ENCODE data around the gene FRMD3.

The FRMD3 gene

DNA sequence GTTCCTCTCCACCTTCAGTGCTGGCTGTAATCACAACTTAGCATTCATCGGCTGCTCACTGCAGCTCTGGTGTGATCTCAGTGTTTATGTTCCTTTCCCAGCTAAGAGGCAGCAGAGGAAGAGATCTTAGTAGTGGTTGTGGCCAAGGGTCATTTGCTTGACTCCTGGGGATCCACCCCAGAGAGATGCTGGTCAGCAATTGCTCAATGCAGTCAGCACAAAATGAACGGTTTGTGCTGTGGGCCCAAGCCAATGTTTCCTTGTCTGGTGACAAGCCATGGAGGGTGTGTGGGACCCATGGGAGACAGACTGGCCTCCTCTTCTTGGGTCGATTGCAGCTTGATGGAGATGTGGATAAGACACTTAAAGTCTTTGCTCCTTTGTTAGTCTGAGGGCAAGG is 16.1 kb upstream of the FRMD3 start:
- WGBS, 2 donors (ENCODE audit: extremely low coverage in 2 of 2, insufficient read length in 2 of 2, insufficient replicate concordance in 1 of 2) = no CpG with 5 or more reads among the region's 3 CpGs
- Histone ChIP-seq H2AK5ac (ENCODE audit: low read depth, low read length) (no peak overlapping the region), H2BK12ac (ENCODE audit: low read length) (no peak overlapping the region)

DNA sequence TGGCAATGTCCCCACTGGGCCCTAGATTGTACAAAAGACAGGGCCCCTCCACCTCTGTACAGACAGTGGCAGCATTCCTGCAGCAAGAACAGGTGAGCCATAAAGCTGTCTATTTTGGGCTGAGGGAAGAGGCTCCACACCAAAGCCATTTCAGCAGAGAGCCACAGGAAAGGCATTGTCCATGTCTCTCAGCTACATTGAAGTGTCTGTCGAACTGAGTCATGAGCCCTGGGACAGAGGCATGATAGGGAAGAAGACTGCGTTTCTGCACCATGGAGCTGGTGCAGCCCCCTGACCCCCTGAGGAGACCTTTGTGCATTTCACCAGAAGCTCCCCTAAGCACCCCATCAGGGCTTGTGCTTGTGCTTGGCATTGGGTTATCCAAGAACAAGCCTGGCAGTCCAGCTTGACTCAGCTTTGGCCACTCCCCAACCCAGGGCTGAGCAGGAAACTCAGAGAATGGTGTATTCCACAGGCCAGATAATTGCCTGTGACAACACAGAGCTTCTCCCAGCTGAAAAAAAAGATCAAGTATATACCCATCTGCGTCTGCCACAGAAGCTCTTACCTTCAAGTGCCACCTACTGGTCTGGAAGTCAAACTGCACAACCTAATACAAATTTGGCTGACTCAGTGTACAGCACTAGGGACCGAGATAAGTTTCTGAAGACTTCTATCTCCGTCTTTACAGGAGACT is 5.9 kb upstream of the FRMD3 start:
- H3K14ac ChIP-seq (ENCODE audit: low read length) = no peak overlapping the region
- H2AK5ac ChIP-seq (ENCODE audit: low read depth, low read length) = no peak overlapping the region
- no peaks in the 10 kb centered on the region for H3K79me1 ChIP-seq (ENCODE audit: low read depth, low read length)
- H3K9ac ChIP-seq (ENCODE audit: low read depth, low read length, poor library complexity) = peak overlapping the region; percentile 25
- H3K23ac ChIP-seq (ENCODE audit: low read depth, low read length, poor library complexity) = no peak overlapping the region
- no peak overlapping the region for H2BK120ac ChIP-seq (ENCODE audit: low read depth, low read length)
- no peak overlapping the region for H3K4me3 ChIP-seq (ENCODE audit: low read length in 2 of 2)
- H3K4me2 ChIP-seq (ENCODE audit: insufficient read depth, low read length, poor library complexity, severe bottlenecking) = no peak overlapping the region
- no peak overlapping the region for H4K91ac ChIP-seq (ENCODE audit: low read depth, low read length, poor library complexity)
- no peak overlapping the region for H2BK15ac ChIP-seq (ENCODE audit: low read length)
- H2AFZ ChIP-seq (ENCODE audit: low read length) = peak overlapping the region; percentile 87
- peaks cover 0 to 8% (median 2%) of the 10 kb centered on the region in 3 experiments for H3K27me3 ChIP-seq (ENCODE audit: control insufficient read depth in 3 of 3, insufficient read depth in 3 of 3, low read depth in 1 of 3, low read length in 3 of 3)
- H3K4ac ChIP-seq (ENCODE audit: low read length) = no peak overlapping the region
- WGBS, 2 donors (ENCODE audit: extremely low coverage in 2 of 2, insufficient read length in 2 of 2, insufficient replicate concordance in 1 of 2) = no CpG with 5 or more reads among the region's 5 CpGs
- no peaks in the 10 kb centered on the region for H3K4me1 ChIP-seq (ENCODE audit: control insufficient read depth in 2 of 2, insufficient read depth in 1 of 2, low read depth in 1 of 2, low read length in 2 of 2)
- no peak for DNase-seq (ENCODE audit: low spot score)
- no peak overlapping the region for H4K8ac ChIP-seq (ENCODE audit: low read depth, low read length)
- H2BK5ac ChIP-seq (ENCODE audit: low read length) = no peak overlapping the region
- H3K36me3 ChIP-seq (replicated peaks in 1 of 2; ENCODE audit: control insufficient read depth in 2 of 2, insufficient read depth in 2 of 2, low read length in 2 of 2) = no peaks in the 10 kb centered on the region
- H3K27ac ChIP-seq (replicated peaks; ENCODE audit: low read length) = no peak overlapping the region
- H2BK12ac ChIP-seq (ENCODE audit: low read length) = no peak overlapping the region
- H3K18ac ChIP-seq (ENCODE audit: low read length) = no peak overlapping the region
- H3K9me3 ChIP-seq (replicated peaks in 1 of 2; ENCODE audit: control insufficient read depth in 2 of 2, insufficient read depth in 1 of 2, low read depth in 1 of 2, low read length in 2 of 2) = no peaks in the 10 kb centered on the region

More for the DNA sequence above, 16.1 kb upstream of the FRMD3 start:
- H3K27ac ChIP-seq (replicated peaks; ENCODE audit: low read length) = no peak overlapping the region
- no peak overlapping the region for H3K23ac ChIP-seq (ENCODE audit: low read depth, low read length, poor library complexity)
- no peak overlapping the region for H3K4ac ChIP-seq (ENCODE audit: low read length)
- H3K4me3 ChIP-seq (ENCODE audit: low read length in 2 of 2) = no peak overlapping the region
- H3K4me1 ChIP-seq (ENCODE audit: control insufficient read depth in 2 of 2, insufficient read depth in 1 of 2, low read depth in 1 of 2, low read length in 2 of 2) = no peaks in the 10 kb centered on the region
- DNase-seq (ENCODE audit: low spot score) = no peak
- H3K9ac ChIP-seq (ENCODE audit: low read depth, low read length, poor library complexity) = no peak overlapping the region
- no peaks in the 10 kb centered on the region for H3K9me3 ChIP-seq (replicated peaks in 1 of 2; ENCODE audit: control insufficient read depth in 2 of 2, insufficient read depth in 1 of 2, low read depth in 1 of 2, low read length in 2 of 2)
- no peaks in the 10 kb centered on the region for H3K36me3 ChIP-seq (replicated peaks in 1 of 2; ENCODE audit: control insufficient read depth in 2 of 2, insufficient read depth in 2 of 2, low read length in 2 of 2)
- H3K4me2 ChIP-seq (ENCODE audit: insufficient read depth, low read length, poor library complexity, severe bottlenecking) = no peak overlapping the region
- H2AFZ ChIP-seq (ENCODE audit: low read length) = no peak overlapping the region
- H3K27me3 ChIP-seq (ENCODE audit: control insufficient read depth in 3 of 3, insufficient read depth in 3 of 3, low read depth in 1 of 3, low read length in 3 of 3) = no peaks in the 10 kb centered on the region
- H3K14ac ChIP-seq (ENCODE audit: low read length) = no peak overlapping the region
- no peak overlapping the region for H3K18ac ChIP-seq (ENCODE audit: low read length)
- no peaks in the 10 kb centered on the region for H3K79me1 ChIP-seq (ENCODE audit: low read depth, low read length)
- no peak overlapping the region for H2BK120ac ChIP-seq (ENCODE audit: low read depth, low read length)
- H4K8ac ChIP-seq (ENCODE audit: low read depth, low read length) = no peak overlapping the region
- H4K91ac ChIP-seq (ENCODE audit: low read depth, low read length, poor library complexity) = no peak overlapping the region
- H2BK15ac ChIP-seq (ENCODE audit: low read length) = no peak overlapping the region
- no peak overlapping the region for H2BK5ac ChIP-seq (ENCODE audit: low read length)

DNA sequence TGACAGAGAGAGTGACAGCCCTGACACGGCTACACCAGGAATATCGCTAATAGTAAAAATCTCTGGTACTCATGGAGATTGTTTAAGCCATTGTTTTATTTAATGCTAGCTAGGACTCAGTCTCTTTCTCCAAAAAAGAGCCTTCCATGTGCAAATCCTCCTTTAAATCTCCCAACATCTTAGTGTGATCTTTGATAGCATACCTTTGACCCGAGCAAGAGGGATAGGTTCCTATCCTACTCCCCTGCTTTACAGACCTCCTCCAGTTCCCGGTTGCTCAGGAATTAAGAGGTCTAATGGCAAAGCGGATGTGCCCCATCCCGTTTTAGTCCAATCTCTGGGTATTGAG is 663 bp upstream of the FRMD3 start:
- Histone ChIP-seq H2BK15ac (ENCODE audit: low read length) (no peak overlapping the region), H3K9me3 (replicated peaks in 1 of 2; ENCODE audit: control insufficient read depth in 2 of 2, insufficient read depth in 1 of 2, low read depth in 1 of 2, low read length in 2 of 2) (no peaks in the 10 kb centered on the region), H3K4me1 (ENCODE audit: control insufficient read depth in 2 of 2, insufficient read depth in 1 of 2, low read depth in 1 of 2, low read length in 2 of 2) (peaks cover 7 to 14% of the 10 kb centered on the region in 2 donors), H3K79me1 (ENCODE audit: low read depth, low read length) (no peaks in the 10 kb centered on the region), H2BK12ac (ENCODE audit: low read length) (no peak overlapping the region), H4K8ac (ENCODE audit: low read depth, low read length) (no peak overlapping the region), H3K14ac (ENCODE audit: low read length) (no peak overlapping the region), H3K27ac (replicated peaks; ENCODE audit: low read length) (no peak overlapping the region), H3K9ac (ENCODE audit: low read depth, low read length, poor library complexity) (no peak overlapping the region), H3K23ac (ENCODE audit: low read depth, low read length, poor library complexity) (no peak overlapping the region), H3K4ac (ENCODE audit: low read length) (no peak overlapping the region), H3K18ac (ENCODE audit: low read length) (no peak overlapping the region), H4K91ac (ENCODE audit: low read depth, low read length, poor library complexity) (no peak overlapping the region), H3K36me3 (replicated peaks in 1 of 2; ENCODE audit: control insufficient read depth in 2 of 2, insufficient read depth in 2 of 2, low read length in 2 of 2) (no peaks in the 10 kb centered on the region), H2AK5ac (ENCODE audit: low read depth, low read length) (no peak overlapping the region), H3K4me3 (ENCODE audit: low read length in 2 of 2) (peak overlapping the region; percentile 71 to 89), H2BK120ac (ENCODE audit: low read depth, low read length) (no peak overlapping the region), H2BK5ac (ENCODE audit: low read length) (no peak overlapping the region), H2AFZ (ENCODE audit: low read length) (peak overlapping the region; percentile 99), H3K4me2 (ENCODE audit: insufficient read depth, low read length, poor library complexity, severe bottlenecking) (peak overlapping the region; percentile 100), H3K27me3 (ENCODE audit: control insufficient read depth in 3 of 3, insufficient read depth in 3 of 3, low read depth in 1 of 3, low read length in 3 of 3) (peaks cover 4 to 22% (median 17%) of the 10 kb centered on the region in 3 experiments)
- no peak for DNase-seq (ENCODE audit: low spot score)
- WGBS, 2 donors (ENCODE audit: extremely low coverage in 2 of 2, insufficient read length in 2 of 2, insufficient replicate concordance in 1 of 2) = no CpG with 5 or more reads among the region's 6 CpGs

DNA sequence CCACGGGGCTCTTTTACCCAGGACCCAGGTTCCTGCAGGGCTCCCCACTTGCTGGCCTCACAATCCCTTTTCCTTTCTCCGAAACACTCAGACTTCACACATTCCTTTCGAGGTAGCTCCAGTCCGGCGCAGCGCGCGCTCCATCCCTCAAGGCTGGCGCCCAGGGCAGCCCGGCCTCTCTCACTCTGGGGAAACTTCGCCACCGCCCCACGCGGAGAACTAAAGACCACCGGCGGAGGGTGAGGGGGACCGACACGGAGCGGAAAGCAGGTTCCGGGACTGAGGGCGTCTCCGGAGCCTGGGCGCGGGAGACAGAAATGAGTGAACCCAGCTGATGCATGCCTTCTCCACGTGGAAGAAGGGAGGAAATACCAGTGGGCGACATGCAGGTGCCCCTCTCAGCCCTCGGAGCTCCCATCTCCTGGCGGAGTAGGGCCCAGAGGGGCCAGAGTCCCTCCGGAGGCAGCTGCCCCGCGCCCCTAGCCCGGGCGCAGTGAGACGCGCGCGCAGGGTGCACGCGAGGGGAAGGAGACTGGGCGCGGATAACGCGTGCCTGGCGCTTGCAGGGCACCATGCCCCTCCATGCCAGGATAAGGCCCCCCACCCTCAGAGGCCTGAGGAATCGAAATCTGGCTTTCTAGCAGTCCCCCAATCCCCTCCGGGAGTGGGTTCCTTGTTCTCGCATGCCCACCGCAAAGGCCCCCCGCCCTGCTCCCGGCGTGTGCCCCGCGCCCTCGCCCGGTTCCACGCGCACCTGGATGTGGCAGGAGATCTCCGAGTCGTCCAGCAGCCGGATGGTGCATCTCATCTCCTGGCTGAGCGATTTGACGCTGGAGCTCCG is 650 bp downstream of the FRMD3 start:
- Histone ChIP-seq H3K79me1 (ENCODE audit: low read depth, low read length) (no peaks in the 10 kb centered on the region), H2BK15ac (ENCODE audit: low read length) (peak overlapping the region; percentile 78), H3K4me1 (ENCODE audit: control insufficient read depth in 2 of 2, insufficient read depth in 1 of 2, low read depth in 1 of 2, low read length in 2 of 2) (peaks cover 7 to 14% of the 10 kb centered on the region in 2 donors), H3K27me3 (ENCODE audit: control insufficient read depth in 3 of 3, insufficient read depth in 3 of 3, low read depth in 1 of 3, low read length in 3 of 3) (peaks cover 4 to 22% (median 17%) of the 10 kb centered on the region in 3 experiments), H3K23ac (ENCODE audit: low read depth, low read length, poor library complexity) (peak overlapping the region; percentile 92), H2AFZ (ENCODE audit: low read length) (peak overlapping the region; percentile 99), H3K18ac (ENCODE audit: low read length) (peak overlapping the region; percentile 98), H2AK5ac (ENCODE audit: low read depth, low read length) (peak overlapping the region; percentile 88), H2BK120ac (ENCODE audit: low read depth, low read length) (peak overlapping the region; percentile 21), H3K36me3 (replicated peaks in 1 of 2; ENCODE audit: control insufficient read depth in 2 of 2, insufficient read depth in 2 of 2, low read length in 2 of 2) (no peaks in the 10 kb centered on the region), H3K4me3 (ENCODE audit: low read length in 2 of 2) (peak overlapping the region; percentile 71 to 89), H4K8ac (ENCODE audit: low read depth, low read length) (no peak overlapping the region), H3K27ac (replicated peaks; ENCODE audit: low read length) (no peak overlapping the region), H3K9me3 (replicated peaks in 1 of 2; ENCODE audit: control insufficient read depth in 2 of 2, insufficient read depth in 1 of 2, low read depth in 1 of 2, low read length in 2 of 2) (no peaks in the 10 kb centered on the region), H4K91ac (ENCODE audit: low read depth, low read length, poor library complexity) (no peak overlapping the region), H3K4ac (ENCODE audit: low read length) (no peak overlapping the region), H3K4me2 (ENCODE audit: insufficient read depth, low read length, poor library complexity, severe bottlenecking) (peak overlapping the region; percentile 100), H3K14ac (ENCODE audit: low read length) (peak overlapping the region; percentile 49), H2BK12ac (ENCODE audit: low read length) (peak overlapping the region; percentile 77), H2BK5ac (ENCODE audit: low read length) (peak overlapping the region; percentile 88), H3K9ac (ENCODE audit: low read depth, low read length, poor library complexity) (peak overlapping the region; percentile 95)
- no CpG with 5 or more reads among the region's 63 CpGs for WGBS, 2 donors (ENCODE audit: extremely low coverage in 2 of 2, insufficient read length in 2 of 2, insufficient replicate concordance in 1 of 2)
- DNase-seq (ENCODE audit: low spot score) = no peak

Measured in neuronal stem cell (in vitro differentiated cells).